Fibroblast of pulmonary artery (primary cell): ENCODE data around the gene RIPK4.

ENCODE experiments used
- DNase-seq: peaks from one replicate; pipeline ENCODE4 v3.0.0-alpha.2; 2010; ENCODE audit warnings: low read depth
- H3K4me3 ChIP-seq: replicated peaks from 2 replicates; pipeline ENCODE4 v1.5.1; 2011; ENCODE audit warnings: low read depth, mild to moderate bottlenecking, control low read depth, low read length, moderate library complexity
- CTCF ChIP-seq: IDR thresholded peaks from 2 replicates; pipeline ENCODE4 v1.5.1; 2011; ENCODE audit warnings: mild to moderate bottlenecking, control low read depth, low read length, inconsistent platforms; ENCODE audit errors: missing control alignments

RIPK4 gene

GRCh38 chr21:41744028-41744930 lies 22.6 kb downstream of the RIPK4 start:
- DNase-seq = no peak
- no peak overlapping the region for H3K4me3 ChIP-seq
- no peak for TF ChIP-seq CTCF

GRCh38 chr21:41743321-41744027 lies 23.4 kb downstream of the RIPK4 start:
- no peak for TF ChIP-seq CTCF
- no peak for DNase-seq
- H3K4me3 ChIP-seq = no peak overlapping the region

GRCh38 chr21:41742073-41742875 lies 24.6 kb downstream of the RIPK4 start:
- H3K4me3 ChIP-seq = no peak overlapping the region
- TF ChIP-seq CTCF = no peak
- no peak for DNase-seq

GRCh38 chr21:41741253-41742072 lies 25.4 kb downstream of the RIPK4 start:
- TF ChIP-seq CTCF = no peak
- H3K4me3 ChIP-seq = no peak overlapping the region
- no peak for DNase-seq

- TF ChIP-seq CTCF = no peak
- no peak for DNase-seq
- H3K4me3 ChIP-seq = no peak overlapping the region
Observed at GRCh38 chr21:41740604-41741252, 26.1 kb downstream of the RIPK4 start.

GRCh38 chr21:41739936-41740335 lies 26.9 kb downstream of the RIPK4 start:
- no peak for TF ChIP-seq CTCF
- H3K4me3 ChIP-seq = no peak overlapping the region

More at GRCh38 chr21:41739936-41740335, 26.9 kb downstream of the RIPK4 start:
- DNase-seq = no peak
